GM04503 (cell line): ENCODE data around the gene ZNF385B.
"Not testable (repeated sequence)": the region's sequence is repeated elsewhere in the genome, so short reads cannot be mapped to it uniquely, and the experiment has no call there.

ENCODE experiments used
- DNase-seq: peaks from one replicate; pipeline ENCODE4 v3.0.0-alpha.2; 2012; ENCODE audit warnings: low read depth

ZNF385B gene

DNA sequence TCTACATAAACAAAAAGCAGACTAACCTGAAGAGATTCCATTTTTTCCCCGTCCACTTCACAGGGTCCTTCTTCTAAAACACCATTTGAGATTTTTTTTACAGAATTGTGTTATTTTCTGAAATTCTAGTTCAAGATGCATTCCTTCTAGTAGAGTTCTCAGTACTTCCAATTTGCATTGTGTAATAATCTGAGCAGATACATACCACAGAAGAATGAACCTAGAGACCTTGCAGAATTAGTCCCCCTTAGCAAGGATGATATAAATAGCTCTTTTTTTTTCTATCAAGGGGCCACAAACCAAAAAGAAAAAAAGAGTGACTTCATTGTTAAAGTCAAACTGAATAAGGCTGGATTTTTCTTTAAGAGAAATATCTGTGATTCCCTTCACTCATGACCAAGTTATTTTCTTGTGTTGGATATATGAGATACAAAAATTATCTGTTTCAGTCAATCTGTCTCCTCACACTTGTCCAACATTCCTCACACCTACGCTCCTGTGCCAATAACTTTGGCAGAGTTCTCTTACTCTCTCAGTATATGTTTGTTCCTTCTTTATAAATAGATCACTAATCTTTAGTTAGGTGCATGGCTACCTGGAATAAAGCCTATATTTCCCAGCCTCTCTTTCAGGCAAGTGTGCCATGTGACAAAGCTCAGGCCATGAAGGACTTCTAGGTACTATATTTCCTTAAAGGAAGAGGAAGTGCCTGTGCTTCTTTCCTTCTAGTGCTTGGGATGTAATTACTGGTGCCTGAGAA is 183.5 kb downstream of the ZNF385B start:
- DNase-seq, result no peak

DNA sequence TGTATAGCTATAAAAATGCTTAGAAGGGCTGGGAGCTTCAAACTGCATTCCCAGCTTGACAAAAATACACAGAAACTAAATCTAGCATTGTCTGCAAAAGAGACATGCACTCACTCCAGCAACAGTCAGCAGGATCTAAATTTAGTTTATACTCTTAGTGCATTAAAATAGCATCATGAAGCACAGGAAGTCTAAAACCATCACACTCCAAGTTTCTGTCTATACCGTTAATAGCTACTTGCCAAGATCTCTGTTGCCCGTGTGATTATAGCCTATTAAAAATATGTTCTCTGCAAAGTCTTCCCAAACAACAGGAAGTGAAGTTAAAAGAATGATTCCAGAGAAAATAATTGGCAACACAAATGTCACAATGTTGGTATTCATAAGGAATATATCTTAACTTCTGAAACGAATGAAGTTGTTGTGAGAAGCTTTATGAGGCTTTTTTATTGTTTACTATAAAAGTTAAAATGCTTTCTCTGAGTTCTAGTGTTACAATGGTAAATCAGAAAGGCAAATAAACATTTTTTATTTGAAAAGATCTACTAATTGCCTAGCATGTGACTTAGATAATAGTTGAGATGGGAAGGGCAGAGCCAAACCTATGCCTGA is 184.2 kb downstream of the ZNF385B start:
- peak; percentile 27 for DNase-seq

DNA sequence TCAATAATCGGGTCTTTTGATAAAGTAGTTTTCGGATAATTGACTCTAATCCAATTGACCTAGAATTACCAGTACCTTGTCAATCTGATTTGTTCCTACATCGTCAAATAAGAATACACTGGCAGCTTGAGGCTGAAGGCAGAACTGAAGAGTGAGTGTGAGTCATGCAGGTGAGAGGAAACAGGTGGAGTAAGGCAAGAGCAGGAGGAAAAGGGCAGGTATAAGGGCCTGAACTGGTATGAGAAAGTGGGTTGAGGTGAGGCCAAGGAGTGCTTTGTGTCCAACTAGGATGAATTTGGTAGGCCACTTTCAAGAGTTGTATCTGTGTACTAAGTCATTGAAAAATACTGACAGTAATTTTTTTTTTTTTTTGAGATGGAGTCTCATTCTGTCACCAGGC is 186.0 kb downstream of the ZNF385B start:
- DNase-seq, result no peak

- no peak for DNase-seq
These were observed 190.1 kb downstream of the ZNF385B start for GRCh38 chr2:179671043-179671981.

DNA sequence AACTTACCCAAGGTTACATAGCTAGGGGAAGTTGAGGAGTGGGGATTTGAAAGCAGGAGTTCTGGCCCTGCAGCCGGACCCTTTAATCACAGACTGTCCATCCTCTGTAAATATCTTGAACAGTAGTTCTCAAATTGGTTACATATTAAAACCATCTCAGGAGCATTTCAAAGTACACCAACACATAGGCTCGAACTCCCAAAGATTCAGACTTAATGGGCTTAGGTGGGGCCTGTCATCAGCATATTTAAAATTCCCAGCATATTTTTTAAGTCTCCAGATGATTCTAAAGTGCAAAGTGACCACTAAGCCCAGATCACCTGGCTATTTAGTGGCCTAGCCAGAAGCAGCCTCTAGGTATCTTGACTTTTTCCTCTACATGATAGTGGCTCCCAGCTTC is 192.2 kb downstream of the ZNF385B start:
- no peak for DNase-seq

DNA sequence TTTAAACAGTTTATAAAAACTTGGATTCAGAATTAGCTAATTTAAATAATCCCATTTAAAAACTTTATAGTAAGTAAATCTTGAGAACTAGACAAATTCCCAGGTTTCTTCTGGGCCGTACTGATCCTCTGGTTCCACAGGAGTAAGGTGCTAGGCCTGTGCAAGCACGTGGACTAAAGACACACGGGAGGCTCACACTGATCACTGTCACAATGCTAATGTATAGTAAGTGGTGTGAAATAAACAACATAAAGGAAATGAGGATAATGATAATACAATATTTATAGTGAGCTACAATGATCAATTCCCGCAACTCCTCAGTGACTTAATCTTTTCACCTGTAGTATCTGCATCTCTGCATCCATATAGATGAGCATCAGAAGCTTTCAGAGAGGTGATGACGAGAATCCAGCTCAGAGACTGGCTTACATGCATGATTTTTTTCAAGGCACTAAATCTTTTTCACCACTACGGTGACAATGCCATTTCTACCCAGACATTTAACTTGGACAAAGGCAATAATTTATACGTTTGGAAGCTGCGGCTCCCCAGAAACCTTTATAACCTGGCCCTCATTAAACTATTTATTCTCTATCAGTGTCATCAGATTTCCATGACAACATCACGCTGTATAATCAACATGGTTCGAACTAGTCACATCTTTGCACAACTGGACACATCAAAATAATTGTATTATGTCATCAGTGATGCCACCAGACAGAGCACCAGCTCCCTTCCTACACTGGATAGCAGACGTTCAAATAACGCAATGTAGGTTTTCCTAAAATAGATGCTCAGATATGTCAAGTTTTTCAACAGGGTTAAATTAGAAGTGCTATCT is 196.2 kb downstream of the ZNF385B start:
- no peak for DNase-seq

DNA sequence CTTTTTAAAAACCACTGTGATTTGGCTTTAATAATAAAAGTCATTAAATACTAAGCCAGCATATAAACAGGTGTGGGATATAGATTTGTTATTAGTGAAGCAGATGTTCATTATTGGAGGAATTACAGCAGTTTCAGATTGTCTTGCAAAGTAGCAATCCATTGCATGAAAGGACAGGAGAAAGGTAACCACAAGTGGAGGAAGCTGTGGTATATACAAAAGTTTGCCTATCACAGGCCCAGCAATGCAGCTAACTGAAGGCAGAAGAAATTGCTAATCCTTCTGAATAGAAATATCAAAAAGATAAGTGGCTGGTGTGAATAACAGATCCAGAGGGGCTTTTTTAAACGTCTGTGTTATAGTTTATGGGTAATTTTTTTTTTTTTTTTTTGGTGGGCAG is 199.4 kb downstream of the ZNF385B start:
- no peak for DNase-seq

DNA sequence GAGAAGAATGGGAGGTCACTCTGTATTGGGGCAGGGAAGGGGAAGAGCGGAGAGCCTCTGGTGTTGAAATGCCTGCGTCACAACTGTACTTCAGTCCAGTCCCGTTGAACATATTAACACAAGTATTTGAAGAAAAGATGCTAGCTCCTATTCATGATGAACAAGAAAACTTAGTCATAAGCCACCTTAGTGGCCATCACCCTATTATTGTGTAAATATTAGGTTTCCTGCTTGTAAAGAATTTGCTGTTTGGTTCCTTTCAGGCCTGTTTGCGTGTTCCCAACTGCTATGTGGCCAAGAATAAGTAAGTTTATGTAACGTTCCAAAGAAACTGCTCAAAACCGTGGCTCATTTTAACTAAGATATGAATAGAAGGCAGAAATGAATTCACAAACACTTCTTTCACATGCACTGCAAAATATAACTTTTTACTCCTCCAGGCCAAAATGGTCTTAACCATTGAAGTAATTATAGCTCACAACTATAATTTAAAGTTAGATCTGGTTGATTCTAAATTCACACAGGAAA is 204.3 kb downstream of the ZNF385B start:
- no peak for DNase-seq

GRCh38 chr2:179655627-179656026 is 205.8 kb downstream of the ZNF385B start:
- DNase-seq, result no peak

DNA sequence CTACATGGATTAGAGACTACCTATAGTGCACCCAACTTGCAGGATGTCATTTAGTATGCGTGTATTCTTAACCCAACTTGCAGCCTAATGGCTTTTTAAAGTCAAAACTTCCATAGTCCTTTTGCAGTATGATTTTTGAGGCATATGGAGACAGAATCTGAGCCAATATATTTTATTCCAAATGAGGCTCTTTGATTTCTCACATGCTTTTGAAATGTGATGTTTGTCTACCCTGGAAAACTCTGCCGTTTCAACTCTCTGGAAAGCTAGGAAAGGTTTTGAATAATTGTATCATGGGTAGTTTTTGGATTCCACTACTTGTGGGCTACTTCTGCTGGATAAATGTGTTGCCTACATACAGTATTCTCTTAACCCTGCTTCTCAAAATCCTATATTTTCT is 206.6 kb downstream of the ZNF385B start:
- DNase-seq, result no peak

DNA sequence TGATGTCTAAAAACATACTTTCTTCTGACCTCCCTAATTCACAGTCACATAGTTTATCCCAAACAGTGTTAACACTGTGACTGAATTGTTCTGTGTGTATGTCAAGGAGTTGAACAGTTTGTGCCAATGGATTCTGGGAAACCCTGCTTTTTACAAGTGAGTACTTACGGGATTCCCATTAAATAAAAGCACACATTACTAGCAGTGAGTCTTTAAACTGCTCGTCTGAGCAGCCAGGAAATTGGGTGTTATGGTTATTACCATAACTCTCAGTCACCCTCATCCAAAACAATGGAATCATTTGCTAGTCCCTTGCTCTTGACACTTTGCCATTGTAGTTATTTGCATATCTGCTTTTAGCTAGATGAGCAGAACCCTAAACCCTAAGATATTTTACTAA is 209.1 kb downstream of the ZNF385B start:
- DNase-seq, result no peak

- DNase-seq, result no peak
These were observed 211.0 kb downstream of the ZNF385B start for GRCh38 chr2:179650420-179650819.

DNA sequence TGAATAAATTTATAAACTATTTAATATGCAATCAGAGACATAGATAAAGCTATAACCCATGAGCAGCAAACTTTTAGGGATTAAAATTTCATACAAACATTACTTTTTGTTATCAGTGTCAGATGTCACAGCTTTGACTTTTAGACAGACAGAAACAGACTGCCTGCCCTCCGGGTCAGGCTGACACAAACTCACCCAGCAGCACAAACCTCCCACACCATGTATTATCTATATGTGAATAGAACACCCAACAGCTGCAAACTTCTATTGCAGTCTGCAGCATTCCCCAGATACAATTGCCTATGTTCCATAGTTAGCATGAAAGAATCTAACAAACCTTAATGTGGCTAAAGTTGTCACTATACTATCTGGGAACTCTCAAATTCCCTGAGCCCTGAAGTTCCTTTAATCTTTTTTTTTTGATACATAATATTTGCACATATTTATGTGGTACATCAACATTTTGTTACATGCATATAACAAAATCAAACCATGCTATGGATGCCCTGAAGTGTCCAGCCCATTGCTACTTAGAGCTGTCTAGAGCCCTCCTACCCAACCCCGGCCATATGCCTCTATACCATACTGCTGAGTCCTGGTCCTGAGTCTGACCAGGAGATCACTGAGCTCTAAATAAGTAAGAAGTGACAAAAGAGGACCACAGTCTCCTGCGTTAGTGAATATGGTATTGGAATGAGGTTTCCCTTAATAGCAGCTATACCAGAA is 214.4 kb downstream of the ZNF385B start:
- DNase-seq, result no peak

GRCh38 chr2:179646173-179646769 is 215.1 kb downstream of the ZNF385B start:
- DNase-seq, result no peak

GRCh38 chr2:179645047-179645446 is 216.4 kb downstream of the ZNF385B start:
- DNase-seq, result no peak

DNA sequence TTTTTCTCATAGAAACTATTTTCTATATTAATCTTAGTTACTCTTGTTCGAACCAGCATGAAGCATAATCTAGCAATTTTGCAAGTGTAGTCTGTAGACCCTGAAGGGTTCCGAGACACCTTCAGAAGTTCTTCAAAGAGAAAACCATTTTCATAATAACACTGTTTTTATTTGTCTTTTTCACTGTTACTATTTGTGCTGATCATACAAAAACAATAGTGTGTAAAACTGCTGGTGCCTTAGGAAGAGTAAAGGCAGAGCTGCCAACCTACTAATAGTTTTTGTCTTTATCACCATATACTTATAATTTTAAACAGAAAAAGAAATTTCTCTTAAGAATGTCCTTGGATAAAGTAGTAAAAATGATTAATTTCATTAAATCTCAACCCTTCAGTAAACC is 218.9 kb downstream of the ZNF385B start:
- DNase-seq, result no peak

- DNase-seq, result no peak
These were observed 224.4 kb downstream of the ZNF385B start for GRCh38 chr2:179636995-179637394.

GRCh38 chr2:179636100-179636980 is 225.1 kb downstream of the ZNF385B start:
- DNase-seq, result no peak

- not testable (repeated sequence) for DNase-seq
These were observed 229.5 kb downstream of the ZNF385B start for GRCh38 chr2:179631769-179632385.
